Coronary artery (tissue), 2 donors: ENCODE results near the gene CARD8.
"Not testable (repeated sequence)": the region's sequence is repeated elsewhere in the genome, so short reads cannot be mapped to it uniquely, and the experiment has no call there.

Source experiments
- DNase-seq: peaks from one replicate; pipeline ENCODE4 v3.0.0-alpha.2; 2017; ENCODE audit warnings: low spot score
- H3K27ac ChIP-seq, 2 donors: fragments of 200-600 bp; sonication (generic); one replicate each; pipeline ENCODE4 v1.5.1; 2016 to 2019
- H3K4me3 ChIP-seq: fragments of 200-600 bp; sonication (generic); 2 replicates; pipeline ENCODE4 v1.5.1; 2016; ENCODE audit warnings: mild to moderate bottlenecking, moderate library complexity
- TF ChIP-seq, protein P1 (sequence below): fragments of 200-600 bp; sonication (generic); IDR thresholded peaks from one replicate; pipeline ENCODE4 v1.5.1; 2019; ENCODE audit warnings: antibody characterized with exemption

Gene CARD8

DNA sequence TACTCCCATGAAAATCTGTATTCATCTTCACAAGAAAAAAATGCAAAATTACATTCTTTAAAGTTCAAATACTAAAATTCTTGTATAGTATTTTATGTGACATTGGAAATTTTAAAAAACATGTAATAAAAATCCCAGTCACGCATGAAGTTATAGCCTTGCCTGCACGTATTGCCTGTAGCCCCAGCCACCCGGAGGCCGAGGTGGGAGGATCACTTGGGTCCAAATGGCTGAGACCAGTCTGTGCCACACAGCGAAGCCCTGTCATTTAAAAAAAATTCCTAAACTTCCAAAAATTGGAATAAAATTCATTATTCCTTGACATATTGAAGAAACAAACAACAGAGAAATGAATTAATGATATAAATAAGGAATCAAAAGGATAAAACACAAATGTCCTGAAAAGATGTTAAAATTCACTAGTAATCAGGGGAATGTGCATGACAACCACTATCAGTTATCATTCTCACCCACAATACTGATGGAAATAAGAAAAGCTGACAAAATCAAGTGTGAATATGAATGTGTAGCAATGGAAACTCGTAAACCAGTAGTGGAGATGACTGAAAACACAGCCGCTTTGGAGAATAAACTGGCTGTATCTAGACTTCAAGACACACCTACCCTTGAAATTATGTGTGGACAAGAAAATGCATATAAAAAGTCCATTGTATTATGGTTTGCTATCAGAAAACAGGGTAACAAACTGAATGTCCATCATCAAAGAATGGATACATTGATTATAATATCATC, 7.5 kb downstream of the CARD8 start:
- Histone ChIP-seq H3K27ac (no peak overlapping the region), H3K4me3 (peak overlapping the region; percentile 43)
- TF ChIP-seq, protein P1, sequence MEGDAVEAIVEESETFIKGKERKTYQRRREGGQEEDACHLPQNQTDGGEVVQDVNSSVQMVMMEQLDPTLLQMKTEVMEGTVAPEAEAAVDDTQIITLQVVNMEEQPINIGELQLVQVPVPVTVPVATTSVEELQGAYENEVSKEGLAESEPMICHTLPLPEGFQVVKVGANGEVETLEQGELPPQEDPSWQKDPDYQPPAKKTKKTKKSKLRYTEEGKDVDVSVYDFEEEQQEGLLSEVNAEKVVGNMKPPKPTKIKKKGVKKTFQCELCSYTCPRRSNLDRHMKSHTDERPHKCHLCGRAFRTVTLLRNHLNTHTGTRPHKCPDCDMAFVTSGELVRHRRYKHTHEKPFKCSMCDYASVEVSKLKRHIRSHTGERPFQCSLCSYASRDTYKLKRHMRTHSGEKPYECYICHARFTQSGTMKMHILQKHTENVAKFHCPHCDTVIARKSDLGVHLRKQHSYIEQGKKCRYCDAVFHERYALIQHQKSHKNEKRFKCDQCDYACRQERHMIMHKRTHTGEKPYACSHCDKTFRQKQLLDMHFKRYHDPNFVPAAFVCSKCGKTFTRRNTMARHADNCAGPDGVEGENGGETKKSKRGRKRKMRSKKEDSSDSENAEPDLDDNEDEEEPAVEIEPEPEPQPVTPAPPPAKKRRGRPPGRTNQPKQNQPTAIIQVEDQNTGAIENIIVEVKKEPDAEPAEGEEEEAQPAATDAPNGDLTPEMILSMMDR, result no peak
- DNase-seq, result no peak

DNA sequence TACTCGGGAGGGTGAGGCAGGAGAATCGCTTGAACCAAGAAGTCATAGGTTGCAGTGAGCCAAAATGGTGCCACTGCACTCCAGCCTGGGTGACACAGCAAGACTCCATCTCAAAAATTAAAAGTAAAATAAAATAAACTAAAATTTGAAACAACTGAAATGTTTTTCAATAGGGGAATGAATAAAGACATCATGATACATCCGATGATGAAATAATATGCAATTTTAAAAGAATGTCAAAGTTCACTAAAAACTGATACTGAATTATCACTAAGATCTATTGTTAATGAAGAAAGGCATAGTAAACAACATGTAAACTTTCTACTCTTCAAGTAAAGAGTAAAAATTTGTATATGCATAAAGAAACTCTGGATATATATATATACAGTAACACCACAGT, 8.5 kb downstream of the CARD8 start:
- Histone ChIP-seq H3K4me3 (no peak overlapping the region), H3K27ac (no peak overlapping the region)
- TF ChIP-seq, protein P1, result no peak
- no peak for DNase-seq

DNA sequence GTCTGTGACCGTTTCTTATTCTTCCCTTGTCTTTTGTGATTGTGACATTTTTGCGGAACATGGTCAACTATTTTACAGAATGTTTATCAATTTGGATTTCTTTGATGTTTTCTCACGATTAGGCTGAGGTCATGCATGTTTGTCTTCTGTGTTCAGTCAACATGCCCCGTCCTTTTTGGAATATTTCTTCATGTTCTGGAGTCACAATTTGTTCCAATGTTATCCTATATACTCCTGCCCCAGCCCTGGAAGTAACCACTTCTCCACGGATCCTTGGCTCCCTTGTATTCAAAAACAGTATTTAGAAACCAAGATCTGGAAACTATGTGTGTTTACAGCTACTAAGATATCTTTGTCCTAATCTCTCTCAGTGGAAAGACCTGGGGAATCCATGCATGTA, 9.6 kb downstream of the CARD8 start:
- DNase-seq, result no peak
- TF ChIP-seq, protein P1, result no peak
- Histone ChIP-seq H3K27ac (no peak overlapping the region), H3K4me3 (no peak overlapping the region)

DNA sequence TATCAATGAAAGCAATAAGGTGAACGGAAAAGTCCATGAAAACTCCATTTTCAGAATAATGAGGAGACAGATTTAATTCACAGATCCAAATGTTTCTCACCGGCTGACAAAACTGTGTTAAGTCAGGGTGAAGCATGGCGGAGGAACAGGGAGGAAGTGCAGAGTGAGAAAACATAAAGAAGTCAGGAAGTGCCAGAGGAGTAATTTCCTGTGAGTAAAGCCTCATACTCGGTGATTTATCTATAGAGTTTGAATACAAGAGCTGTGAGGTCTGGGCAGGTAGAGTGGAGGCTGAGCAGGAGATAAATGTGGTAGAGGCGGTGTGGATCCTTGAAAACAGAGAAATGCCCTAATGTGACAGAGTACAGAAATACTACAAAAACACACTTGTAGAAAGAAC, 11.4 kb downstream of the CARD8 start:
- TF ChIP-seq, protein P1, result no peak
- Histone ChIP-seq H3K27ac (peak overlapping the region in 1 of 2 donors; percentile 47), H3K4me3 (no peak overlapping the region)
- no peak for DNase-seq

DNA sequence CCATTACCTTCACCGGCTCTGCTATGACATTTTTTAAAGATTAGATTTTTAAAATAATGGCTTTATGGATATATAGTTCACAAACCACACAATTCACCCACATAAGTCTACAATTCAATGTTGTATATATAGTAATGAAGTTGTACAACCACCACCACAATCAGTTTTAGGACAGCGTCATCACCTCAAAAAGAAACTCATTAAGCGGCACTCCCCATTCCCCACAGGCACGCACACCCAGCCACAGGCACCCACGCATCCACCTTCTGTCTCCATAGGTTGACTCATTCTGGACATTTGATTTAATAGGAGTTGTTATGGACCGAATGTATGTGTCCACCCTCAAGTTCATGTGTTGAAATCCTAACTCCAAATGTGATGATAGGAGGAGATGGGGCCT, 13.9 kb downstream of the CARD8 start:
- H3K27ac ChIP-seq, H3K4me3 ChIP-seq, DNase-seq: not testable (repeated sequence)

DNA sequence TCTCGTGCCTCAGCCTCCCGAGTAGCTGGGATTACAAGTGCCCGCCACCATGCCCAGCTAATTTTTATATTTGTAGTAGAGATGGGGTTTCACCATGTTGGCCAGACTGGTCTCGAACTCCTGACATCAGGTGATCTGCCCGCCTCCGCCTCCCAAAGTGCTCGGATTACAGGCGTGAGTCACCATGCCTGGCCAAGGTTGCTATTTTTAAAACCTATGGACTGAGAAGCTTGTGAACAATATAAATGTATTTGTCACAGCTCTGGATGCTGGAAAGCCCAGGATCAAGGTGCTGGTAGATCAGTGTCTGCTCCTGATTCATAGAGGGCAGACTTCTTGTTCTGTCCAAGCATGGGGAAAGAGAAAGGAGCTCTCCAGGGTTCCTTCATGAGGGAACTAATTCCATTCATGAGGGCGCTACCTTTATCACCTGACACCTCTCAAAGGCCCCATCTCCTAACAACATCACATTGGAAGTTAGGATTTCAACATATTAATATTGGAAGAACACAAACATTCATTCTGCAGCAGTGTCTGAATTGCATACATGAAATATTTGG, 16.1 kb downstream of the CARD8 start:
- DNase-seq, result no peak
- TF ChIP-seq, protein P1, result no peak
- Histone ChIP-seq H3K27ac (no peak overlapping the region), H3K4me3 (no peak overlapping the region)

DNA sequence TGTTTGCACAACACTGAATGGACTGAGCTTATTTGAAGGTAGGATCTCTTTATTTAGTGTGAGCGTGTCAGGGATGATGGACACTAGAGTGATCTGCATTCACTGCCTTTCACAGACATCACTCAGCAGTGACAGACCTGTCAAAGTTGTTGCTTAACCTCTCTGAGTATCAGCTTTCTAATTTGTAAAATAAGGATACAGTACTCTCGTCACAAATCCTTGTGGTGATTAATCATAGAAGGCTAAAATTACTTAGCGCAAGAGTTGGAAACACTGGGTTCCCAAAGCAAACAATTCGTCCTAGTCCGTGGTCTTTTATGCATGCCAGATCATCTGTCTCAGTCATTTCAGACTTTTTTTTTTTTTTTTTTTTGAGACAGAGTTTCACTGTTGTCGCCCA, 16.6 kb downstream of the CARD8 start:
- no peak for DNase-seq
- H3K4me3 ChIP-seq, result no peak overlapping the region
- no peak overlapping the region for H3K27ac ChIP-seq
- TF ChIP-seq, protein P1, result no peak
